Sigmoid colon (tissue), 7 donors: Measurements from ENCODE around the gene ATG2A. TPM values are rescaled to one million over a fixed set of nuclear protein-coding genes. Genes with fewer than 3 reads are reported as not detected.

Experiments
- DNase-seq: peaks from one replicate; pipeline ENCODE4 v3.0.0-alpha.2; 2019
- H3K27ac ChIP-seq, 4 donors: fragments of 200-600 bp; sonication (generic); one replicate each; pipeline ENCODE4 v1.5.1; 2016 to 2019; ENCODE audit warnings: mild to moderate bottlenecking in 1 of 4
- H3K27me3 ChIP-seq, 3 donors: fragments of 200-600 bp; sonication (generic); one replicate each; pipeline ENCODE4 v1.5.1; 2019; ENCODE audit warnings: mild to moderate bottlenecking in 1 of 3
- H3K36me3 ChIP-seq, 4 donors: fragments of 200-600 bp; sonication (generic); one replicate each; pipeline ENCODE4 v1.5.1; 2016 to 2019
- H3K4me1 ChIP-seq, 4 donors: fragments of 200-600 bp; sonication (generic); one replicate each; pipeline ENCODE4 v1.5.1; 2017 to 2019
- H3K4me3 ChIP-seq, 4 donors: fragments of 200-600 bp; sonication (generic); one replicate each; pipeline ENCODE4 v1.5.1; 2017 to 2019; ENCODE audit warnings: mild to moderate bottlenecking in 2 of 4, moderate library complexity in 1 of 4
- H3K9me3 ChIP-seq, 4 donors: fragments of 200-600 bp in 3 of 4; sonication (generic) in 3 of 4; one replicate each; pipeline versions ENCODE4 v1.5.1 to v1.6.1; 2013 to 2019
- CTCF ChIP-seq, 4 experiments: fragments of 450-650 bp in 3 of 4; fragments of 200-600 bp in 1 of 4; IDR thresholded peaks; one replicate each; pipeline ENCODE4 v1.5.1; 2016 to 2019; ENCODE audit warnings: antibody characterized with exemption in 4 of 4, mild to moderate bottlenecking in 3 of 4, moderate library complexity in 2 of 4
- EP300 ChIP-seq, 4 donors: sonication (generic); formaldehyde crosslinking; IDR thresholded peaks; one replicate each; pipeline ENCODE4 v1.6.1; 2017; ENCODE audit warnings: antibody characterized with exemption in 4 of 4
- POLR2A ChIP-seq, 2 donors: fragments of 450-650 bp; IDR thresholded peaks; one replicate each; pipeline ENCODE4 v1.6.1; 2016; ENCODE audit warnings: antibody characterized with exemption in 2 of 2, mild to moderate bottlenecking in 2 of 2, moderate library complexity in 2 of 2
- POLR2AphosphoS5 ChIP-seq, 4 donors: sonication (generic); formaldehyde crosslinking; IDR thresholded peaks; one replicate each; pipeline ENCODE4 v1.6.1; 2017; ENCODE audit warnings: antibody characterized with exemption in 4 of 4
- WGBS, 2 donors: extraction: QIAGEN DNeasy Blood & Tissue Kit; methylation state at CpG; one replicate each; pipeline ENCODE4 v1.1.7; 2013; 5-methylcytosine and 5-hydroxymethylcytosine counted together
- intact Hi-C: fragments of 100-400 bp; cut with DNase I; formaldehyde crosslinking; loops from one replicate; pipeline ENCODE4 v1.15.1; 2023
- polyA plus RNA-seq, 3 donors: library from polyadenylated mRNA; stranded (reverse); fragments of 200-250 nt; gene quantifications; one replicate each; pipeline ENCODE4 v1.2.3, GENCODE V29; 2013
- total RNA-seq, 4 donors: library from RNA; depleted of rRNA; stranded (reverse); fragments of >200 nt; gene quantifications; one replicate each; pipeline ENCODE4 v1.1.0, GENCODE V29; 2016
- donor health status: healthy with polysubstance abuse.
- donor health status: Bipolar disorder and iron deficiency.
- donor health status: healthy.

ATG2A gene
- total and polyA plus RNA-seq, 7 donors: 12.1 to 27.6 (median 14.5) TPM

GRCh38 chr11:64935359-64936081 lies 18.5 kb upstream of the ATG2A start, which contains the start of gene GPHA2:
GPHA2 (minus strand) TSS chr11:64935893; CDS start chr11:64935460, 433 bp downstream.
- Histone ChIP-seq H3K4me1 (peaks cover 0 to 9% (median 0%) of the 10 kb centered on the region in 4 donors), H3K9me3 (no peaks in the 10 kb centered on the region), H3K27me3 (no peaks in the 10 kb centered on the region), H3K27ac (no peak within 1 kb of the TSS), H3K36me3 (peaks cover 10 to 47% (median 36%) of the 10 kb centered on the region in 4 donors), H3K4me3 (no peak within 1 kb of the TSS)
- DNase-seq: no peak
- TF ChIP-seq POLR2A (IDR thresholded peaks at IDR 0.05): no peak
- no peak for TF ChIP-seq CTCF (IDR thresholded peaks at IDR 0.05)
- no peak for TF ChIP-seq POLR2AphosphoS5 (IDR thresholded peaks at IDR 0.05)
- no peak for TF ChIP-seq EP300 (IDR thresholded peaks at IDR 0.05)
- 73 to 77% methylated on average over 14 of the region's 14 CpGs for WGBS, 2 donors
- intact Hi-C loops: no loop called here

- 76 to 81% methylated on average over 27 of the region's 27 CpGs for WGBS, 2 donors
Measured at GRCh38 chr11:64934682-64935358, 17.8 kb upstream of the ATG2A start.

GRCh38 chr11:64933935-64934681 lies 17.1 kb upstream of the ATG2A start:
- no peak overlapping the region for H3K4me3 ChIP-seq
- no peaks in the 10 kb centered on the region for H3K27me3 ChIP-seq
- peaks cover 0 to 9% (median 0%) of the 10 kb centered on the region in 4 donors for H3K4me1 ChIP-seq
- WGBS, 2 donors: 89% methylated on average over 10 of the region's 10 CpGs
- H3K27ac ChIP-seq: no peak overlapping the region
- TF ChIP-seq CTCF (IDR thresholded peaks at IDR 0.05): no peak
- TF ChIP-seq EP300 (IDR thresholded peaks at IDR 0.05): no peak
- TF ChIP-seq POLR2A (IDR thresholded peaks at IDR 0.05): no peak
- no peak for TF ChIP-seq POLR2AphosphoS5 (IDR thresholded peaks at IDR 0.05)
- no peaks in the 10 kb centered on the region for H3K9me3 ChIP-seq
- intact Hi-C loops: no loop called here
- peaks cover 18 to 61% (median 48%) of the 10 kb centered on the region in 4 donors for H3K36me3 ChIP-seq
- no peak for DNase-seq

More at GRCh38 chr11:64934682-64935358, 17.8 kb upstream of the ATG2A start:
- Histone ChIP-seq H3K9me3 (no peaks in the 10 kb centered on the region), H3K27ac (no peak overlapping the region), H3K27me3 (no peaks in the 10 kb centered on the region), H3K36me3 (peaks cover 14 to 54% (median 43%) of the 10 kb centered on the region in 4 donors), H3K4me1 (peaks cover 0 to 9% (median 0%) of the 10 kb centered on the region in 4 donors), H3K4me3 (no peak overlapping the region)
- no peak for DNase-seq
- no peak for TF ChIP-seq CTCF (IDR thresholded peaks at IDR 0.05)
- TF ChIP-seq POLR2AphosphoS5 (IDR thresholded peaks at IDR 0.05): no peak
- TF ChIP-seq POLR2A (IDR thresholded peaks at IDR 0.05): no peak
- no peak for TF ChIP-seq EP300 (IDR thresholded peaks at IDR 0.05)
- intact Hi-C loops: no loop called here

- H3K9me3 ChIP-seq: no peaks in the 10 kb centered on the region
- intact Hi-C loops: no loop called here
- H3K36me3 ChIP-seq: peaks cover 18 to 68% (median 53%) of the 10 kb centered on the region in 4 donors
- DNase-seq: no peak
- peaks cover 0 to 9% (median 0%) of the 10 kb centered on the region in 4 donors for H3K4me1 ChIP-seq
- no peak overlapping the region for H3K4me3 ChIP-seq
- no peak overlapping the region for H3K27ac ChIP-seq
- no peaks in the 10 kb centered on the region for H3K27me3 ChIP-seq
- 90 to 95% methylated on average over 12 of the region's 12 CpGs for WGBS, 2 donors
- TF ChIP-seq CTCF (IDR thresholded peaks at IDR 0.05) (no peak), POLR2A (IDR thresholded peaks at IDR 0.05) (no peak), EP300 (IDR thresholded peaks at IDR 0.05) (no peak), POLR2AphosphoS5 (IDR thresholded peaks at IDR 0.05) (no peak)
Measured at GRCh38 chr11:64933213-64933934, 16.4 kb upstream of the ATG2A start.
